WI38 (cell line): ENCODE measurements around the gene CCL23.

ENCODE experiments used
- H3K4me3 ChIP-seq: 2 replicates; pipeline ENCODE4 v1.5.1; 2011; ENCODE audit warnings: low read depth, mild to moderate bottlenecking, control low read depth, low read length
- TF ChIP-seq, protein P1 (sequence below): IDR thresholded peaks from 2 replicates; pipeline ENCODE4 v1.5.1; 2012; ENCODE audit warnings: low read depth, mild to moderate bottlenecking, control low read depth, low read length

The CCL23 gene

DNA sequence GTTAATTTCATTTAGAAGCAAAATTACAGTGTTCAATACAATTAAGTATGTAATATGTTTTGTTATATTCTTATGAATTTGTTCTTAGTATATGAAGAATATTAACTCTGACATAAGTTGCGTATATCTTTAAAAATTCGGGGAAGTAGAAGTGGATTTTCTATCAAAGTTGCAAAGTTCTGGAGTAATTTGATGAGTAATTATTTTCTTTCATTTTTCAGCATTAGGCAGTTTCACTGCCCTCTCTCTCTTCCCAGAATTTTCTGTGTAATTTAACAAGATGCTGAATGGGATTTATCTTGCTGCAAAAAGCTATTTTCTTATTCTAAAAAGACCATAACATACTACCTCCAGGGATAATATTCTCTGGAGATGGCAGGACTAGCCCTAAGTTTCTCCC lies 37.4 kb upstream of the CCL23 start:
- H3K4me3 ChIP-seq: no peak overlapping the region
- TF ChIP-seq, protein P1, sequence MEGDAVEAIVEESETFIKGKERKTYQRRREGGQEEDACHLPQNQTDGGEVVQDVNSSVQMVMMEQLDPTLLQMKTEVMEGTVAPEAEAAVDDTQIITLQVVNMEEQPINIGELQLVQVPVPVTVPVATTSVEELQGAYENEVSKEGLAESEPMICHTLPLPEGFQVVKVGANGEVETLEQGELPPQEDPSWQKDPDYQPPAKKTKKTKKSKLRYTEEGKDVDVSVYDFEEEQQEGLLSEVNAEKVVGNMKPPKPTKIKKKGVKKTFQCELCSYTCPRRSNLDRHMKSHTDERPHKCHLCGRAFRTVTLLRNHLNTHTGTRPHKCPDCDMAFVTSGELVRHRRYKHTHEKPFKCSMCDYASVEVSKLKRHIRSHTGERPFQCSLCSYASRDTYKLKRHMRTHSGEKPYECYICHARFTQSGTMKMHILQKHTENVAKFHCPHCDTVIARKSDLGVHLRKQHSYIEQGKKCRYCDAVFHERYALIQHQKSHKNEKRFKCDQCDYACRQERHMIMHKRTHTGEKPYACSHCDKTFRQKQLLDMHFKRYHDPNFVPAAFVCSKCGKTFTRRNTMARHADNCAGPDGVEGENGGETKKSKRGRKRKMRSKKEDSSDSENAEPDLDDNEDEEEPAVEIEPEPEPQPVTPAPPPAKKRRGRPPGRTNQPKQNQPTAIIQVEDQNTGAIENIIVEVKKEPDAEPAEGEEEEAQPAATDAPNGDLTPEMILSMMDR: no peak

DNA sequence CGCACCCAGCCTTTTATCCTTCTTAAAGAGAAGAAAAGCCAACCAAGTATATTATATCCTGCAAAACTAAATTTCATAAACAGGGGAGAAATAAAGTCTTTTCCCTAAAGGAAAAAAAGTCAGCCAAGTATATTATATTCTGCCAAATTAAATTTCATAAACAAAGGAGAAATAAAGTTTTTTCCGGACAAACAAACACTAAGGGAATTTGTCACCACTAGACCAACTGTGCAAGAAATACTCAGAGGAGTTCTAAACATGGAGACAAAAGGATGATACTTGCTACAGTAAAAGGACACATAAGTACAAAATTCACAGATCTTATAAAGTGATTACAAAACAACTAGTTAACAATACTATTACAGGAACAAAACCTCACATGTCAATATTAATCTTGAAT lies 31.9 kb upstream of the CCL23 start:
- no peak overlapping the region for H3K4me3 ChIP-seq
- TF ChIP-seq, protein P1: no peak

DNA sequence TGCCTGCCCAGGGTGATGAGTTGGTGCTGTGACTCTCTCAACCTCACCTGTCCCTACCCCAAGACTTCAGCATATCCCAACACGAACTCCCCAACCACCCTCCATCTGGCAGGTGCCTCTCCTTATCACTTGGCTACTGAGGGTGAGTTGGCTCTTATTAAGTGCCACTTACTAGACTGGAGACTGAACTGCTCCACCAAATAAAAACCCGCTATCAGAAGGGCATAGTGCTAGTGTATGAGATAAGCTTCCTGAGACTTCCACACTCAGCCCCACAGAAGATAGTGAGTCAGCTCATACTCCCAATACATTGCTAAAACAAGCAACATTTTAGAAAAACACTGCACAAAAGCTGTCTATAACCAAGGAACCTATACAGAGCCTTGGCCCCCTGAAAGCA lies 30.3 kb upstream of the CCL23 start:
- TF ChIP-seq, protein P1: no peak
- H3K4me3 ChIP-seq: no peak overlapping the region

DNA sequence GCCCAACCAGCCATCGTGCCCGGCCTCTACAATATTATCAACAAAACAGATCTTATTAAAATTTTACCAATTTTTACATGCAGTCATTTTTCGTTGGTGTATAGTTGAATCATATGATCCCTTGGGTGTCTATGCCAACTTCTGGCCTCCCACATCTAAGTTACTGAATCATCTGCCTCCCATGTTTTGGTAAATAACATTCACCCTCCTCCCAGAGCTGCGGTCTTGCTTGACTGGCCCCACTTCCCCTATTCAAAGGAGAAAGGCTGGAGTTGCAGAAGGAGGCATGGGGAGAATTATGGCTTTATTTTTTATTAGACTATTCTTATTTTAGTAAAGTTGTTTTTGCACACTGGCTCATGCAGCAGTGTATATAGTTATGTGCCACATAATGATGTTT lies 18.5 kb upstream of the CCL23 start:
- TF ChIP-seq, protein P1: no peak
- no peak overlapping the region for H3K4me3 ChIP-seq

DNA sequence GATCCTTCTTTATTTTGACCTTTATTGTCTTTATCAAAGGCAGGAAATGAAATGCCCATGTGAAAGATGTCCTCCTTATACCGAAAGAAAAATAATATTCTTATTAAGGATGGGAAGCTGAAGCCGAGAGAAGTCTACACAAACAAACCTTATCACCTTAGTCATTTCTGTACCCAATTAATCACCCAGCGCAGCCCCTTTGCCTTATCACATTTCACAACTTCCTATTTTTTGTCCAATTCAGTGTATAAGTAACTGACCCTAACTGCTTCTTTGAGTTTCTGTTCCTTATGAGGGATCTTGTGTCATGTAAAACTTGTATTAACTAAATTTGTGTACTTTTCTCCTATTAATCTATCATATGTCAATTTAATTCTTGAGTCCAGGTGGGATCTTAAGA lies 16.4 kb upstream of the CCL23 start:
- TF ChIP-seq, protein P1: no peak
- H3K4me3 ChIP-seq: no peak overlapping the region

DNA sequence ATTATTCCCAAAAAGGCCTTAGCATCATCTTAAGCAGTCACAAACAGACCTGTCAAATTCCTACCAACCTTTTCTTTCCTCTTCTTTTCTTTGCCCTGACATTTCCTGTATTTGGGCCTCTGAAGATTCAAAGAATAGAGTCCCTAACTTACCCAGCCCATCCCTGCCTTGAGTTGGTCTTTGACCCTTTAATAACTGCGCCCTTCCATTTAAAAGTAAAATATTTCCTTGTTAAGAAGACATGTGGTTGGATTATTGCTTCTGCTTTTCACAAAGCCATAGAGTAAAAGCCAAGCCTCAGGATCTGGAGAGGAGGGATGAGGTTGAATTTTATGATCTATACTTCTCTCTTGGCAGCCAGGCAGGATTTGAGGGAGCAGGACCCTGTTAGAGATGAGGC lies 13.2 kb upstream of the CCL23 start:
- H3K4me3 ChIP-seq: no peak overlapping the region
- TF ChIP-seq, protein P1: no peak

DNA sequence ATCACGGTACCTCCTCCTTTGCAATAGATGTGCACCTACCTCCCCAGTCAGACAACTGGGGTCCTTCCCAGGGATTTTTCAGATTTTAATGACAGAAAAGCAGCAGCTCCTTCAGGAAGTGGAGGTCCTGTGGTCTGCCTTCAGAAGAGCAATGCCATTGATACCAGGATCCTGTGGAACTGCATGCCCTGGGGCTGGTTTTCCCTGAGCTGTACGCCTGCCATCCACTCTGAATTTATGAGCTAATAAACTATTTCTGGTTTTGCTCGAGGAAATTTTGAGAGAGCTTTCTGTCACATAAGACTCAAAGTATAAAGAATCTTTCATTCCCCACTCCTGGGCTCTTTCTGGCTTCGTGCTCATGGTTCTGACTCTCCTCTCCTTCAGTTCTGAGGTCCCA lies 10.0 kb upstream of the CCL23 start:
- no peak overlapping the region for H3K4me3 ChIP-seq
- TF ChIP-seq, protein P1: no peak
